ENCODE data around the gene NUP210L.
"Not testable (repeated sequence)": the region's sequence is repeated elsewhere in the genome, so short reads cannot be mapped to it uniquely, and the experiment has no call there.

NUP210L gene

DNA sequence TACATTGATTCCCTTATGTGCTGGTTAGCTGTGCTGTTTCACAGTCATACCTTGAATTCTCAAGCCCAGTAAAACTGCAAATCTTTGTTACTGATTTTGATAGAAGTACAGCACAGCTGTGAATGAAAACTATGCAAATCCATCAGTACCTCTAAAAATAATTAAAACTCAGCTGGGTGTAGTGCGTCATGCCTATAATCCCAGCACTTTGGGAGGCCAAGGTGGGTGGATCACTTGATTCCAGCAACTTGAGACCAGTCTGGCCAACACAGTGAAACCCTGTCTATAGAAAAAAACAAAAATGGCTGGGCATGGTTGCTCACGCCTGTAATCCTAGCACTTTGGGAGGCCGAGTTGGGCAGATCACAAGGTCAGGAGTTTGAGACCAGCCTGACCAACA lies 61.2 kb downstream of the NUP210L start:
- Histone ChIP-seq H3K27me3 (ENCODE audit: insufficient read depth, low read depth, severe bottlenecking) (no peaks in the 10 kb centered on the region), H3K36me3 (no peaks in the 10 kb centered on the region)

DNA sequence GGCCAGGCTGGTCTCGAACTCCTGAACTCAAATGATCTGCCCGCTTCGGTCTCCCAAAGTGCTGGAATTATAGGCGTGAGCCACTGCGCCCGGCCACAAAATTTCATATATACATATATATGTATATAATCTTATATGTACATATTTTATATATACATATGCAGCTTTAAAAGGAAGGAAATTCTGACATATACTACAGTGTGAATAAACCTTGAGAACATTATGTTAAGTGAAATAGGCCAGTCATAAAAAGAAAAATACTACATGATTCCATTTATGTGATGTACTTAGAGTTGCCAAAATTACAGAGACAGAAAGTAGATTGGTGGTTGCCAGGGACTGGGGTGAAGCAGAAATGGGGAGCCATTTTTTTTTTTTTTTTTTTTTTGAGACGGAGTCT lies 63.2 kb downstream of the NUP210L start:
- no peak for TF ChIP-seq CTCF (IDR thresholded peaks at IDR 0.05; ENCODE audit: low read depth, low read length)
- no peak overlapping the region for H3K27ac ChIP-seq
- H3K9me3 ChIP-seq (ENCODE audit: severe bottlenecking), result no peaks in the 10 kb centered on the region
- no peaks in the 10 kb centered on the region for H3K27me3 ChIP-seq (ENCODE audit: insufficient read depth, low read depth, severe bottlenecking)
- no peak overlapping the region for H3K4me3 ChIP-seq (ENCODE audit: low read depth, low read length)
- H3K36me3 ChIP-seq, result no peaks in the 10 kb centered on the region
- DNase-seq, result no peak

More for the DNA sequence above, 61.2 kb downstream of the NUP210L start:
- Histone ChIP-seq H3K9me3 (ENCODE audit: severe bottlenecking) (peaks cover 6% of the 10 kb centered on the region), H3K27ac (no peak overlapping the region), H3K4me3 (ENCODE audit: low read depth, low read length) (no peak overlapping the region)
- no peak for DNase-seq
- TF ChIP-seq CTCF (IDR thresholded peaks at IDR 0.05; ENCODE audit: low read depth, low read length), result no peak

DNA sequence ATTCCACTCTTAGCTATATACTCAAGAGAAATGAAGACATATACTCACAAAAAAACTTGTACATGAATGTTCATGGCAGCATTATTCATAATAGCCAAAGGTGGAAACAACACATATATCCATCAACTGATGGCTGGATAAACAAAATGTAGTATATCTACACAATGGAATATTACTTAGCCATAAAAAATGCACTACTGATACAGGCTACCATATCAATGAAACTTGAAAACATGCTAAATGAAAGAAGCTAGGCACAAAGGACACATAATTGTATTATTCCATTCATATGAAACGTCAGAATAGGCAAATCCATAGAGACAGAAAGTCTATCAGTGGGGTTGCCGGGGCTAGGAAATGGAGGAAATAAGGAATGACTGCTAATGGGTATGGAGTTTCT lies 67.3 kb downstream of the NUP210L start:
- Histone ChIP-seq H3K27me3 (ENCODE audit: insufficient read depth, low read depth, severe bottlenecking) (no peaks in the 10 kb centered on the region), H3K27ac (no peak overlapping the region), H3K4me3 (ENCODE audit: low read depth, low read length) (no peak overlapping the region), H3K36me3 (no peaks in the 10 kb centered on the region), H3K9me3 (ENCODE audit: severe bottlenecking) (peaks cover 16% of the 10 kb centered on the region)
- DNase-seq, result no peak
- TF ChIP-seq CTCF (IDR thresholded peaks at IDR 0.05; ENCODE audit: low read depth, low read length), result no peak

- not testable (repeated sequence) for DNase-seq; H3K36me3 ChIP-seq; H3K27ac ChIP-seq; H3K27me3 ChIP-seq (ENCODE audit: insufficient read depth, low read depth, severe bottlenecking); H3K4me3 ChIP-seq (ENCODE audit: low read depth, low read length)
- H3K9me3 ChIP-seq (ENCODE audit: severe bottlenecking), result peaks cover 28% of the 10 kb centered on the region
Observed at GRCh38 chr1:154083057-154083456, 71.8 kb downstream of the NUP210L start.

DNA sequence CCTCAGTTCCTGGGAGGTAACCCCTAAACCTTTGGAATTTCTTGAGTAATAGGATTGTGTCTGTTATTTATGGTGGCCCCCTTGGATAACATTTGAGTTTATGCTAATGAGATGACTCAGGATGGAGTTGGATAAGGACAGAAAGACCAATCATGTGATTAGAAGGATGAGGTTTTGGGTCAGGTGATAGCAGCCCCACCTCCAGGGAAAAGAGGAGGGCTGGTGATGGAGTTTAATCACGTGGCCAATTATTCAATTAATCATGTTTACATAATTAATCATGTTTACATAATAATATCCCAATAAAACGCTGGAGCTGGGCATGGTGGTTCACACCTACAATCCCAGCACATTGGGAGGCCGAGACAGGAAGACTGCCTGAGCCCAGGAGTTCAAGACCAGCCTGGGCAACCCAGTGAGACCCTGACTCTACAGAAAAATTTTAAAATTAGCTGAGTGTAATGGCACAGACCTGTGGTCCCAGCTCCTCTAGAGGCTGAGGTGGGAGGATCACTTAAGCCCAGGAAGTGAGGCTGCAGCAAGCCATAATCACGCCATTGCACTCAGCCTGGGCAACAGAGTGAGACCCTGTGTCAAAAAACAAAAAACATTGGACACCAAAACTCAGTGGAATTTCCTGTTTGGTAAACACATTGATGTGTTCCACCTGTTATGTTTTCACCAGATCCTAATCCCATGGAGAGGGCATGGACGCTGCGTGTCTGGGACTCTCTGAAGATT lies 73.3 kb downstream of the NUP210L start:
- no peak for DNase-seq
- TF ChIP-seq CTCF (IDR thresholded peaks at IDR 0.05; ENCODE audit: low read depth, low read length), result no peak
- Histone ChIP-seq H3K27ac (no peak overlapping the region), H3K9me3 (ENCODE audit: severe bottlenecking) (peaks cover 40% of the 10 kb centered on the region), H3K27me3 (ENCODE audit: insufficient read depth, low read depth, severe bottlenecking) (no peaks in the 10 kb centered on the region), H3K4me3 (ENCODE audit: low read depth, low read length) (no peak overlapping the region), H3K36me3 (no peaks in the 10 kb centered on the region)

GRCh38 chr1:154076413-154076812 lies 78.5 kb downstream of the NUP210L start:
- DNase-seq, result no peak
- Histone ChIP-seq H3K27ac (no peak overlapping the region), H3K9me3 (ENCODE audit: severe bottlenecking) (peaks cover 42% of the 10 kb centered on the region), H3K4me3 (ENCODE audit: low read depth, low read length) (no peak overlapping the region), H3K27me3 (ENCODE audit: insufficient read depth, low read depth, severe bottlenecking) (peaks cover 12% of the 10 kb centered on the region), H3K36me3 (no peaks in the 10 kb centered on the region)
- TF ChIP-seq CTCF (IDR thresholded peaks at IDR 0.05; ENCODE audit: low read depth, low read length), result no peak

Data from WERI-Rb-1 (cell line).